ENCODE measurements around the gene LRRN2.
"Not testable (repeated sequence)": the region's sequence is repeated elsewhere in the genome, so short reads cannot be mapped to it uniquely, and the experiment has no call there.

The LRRN2 gene

DNA sequence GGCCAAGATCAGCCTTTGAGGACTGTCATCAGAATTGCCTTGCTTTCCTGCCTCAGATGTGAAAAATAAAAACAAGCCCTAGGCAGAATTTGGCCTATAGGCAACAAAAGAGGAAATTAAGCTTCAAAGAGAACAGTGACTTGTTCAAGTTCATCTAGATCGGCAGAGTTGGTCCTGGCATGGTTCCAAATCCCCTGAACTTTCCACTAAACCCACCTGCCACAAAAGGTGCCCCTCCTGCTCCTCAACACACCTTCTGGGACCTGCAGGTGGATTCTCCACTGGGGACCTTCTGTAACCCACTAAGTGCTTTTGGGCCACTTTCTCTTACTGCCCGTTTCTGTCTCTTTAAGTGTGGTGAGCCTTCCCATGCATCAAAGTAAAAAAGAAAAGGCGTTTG lies 42.5 kb upstream of the LRRN2 start:
- no peaks in the 10 kb centered on the region for H3K36me3 ChIP-seq
- no peak overlapping the region for H3K9ac ChIP-seq
- no peak overlapping the region for H3K4me3 ChIP-seq
- H3K4me2 ChIP-seq: no peak overlapping the region
- H3K27me3 ChIP-seq: no peaks in the 10 kb centered on the region
- TF ChIP-seq Cebpa-rat (IDR thresholded peaks at IDR 0.05): no peak
- no peaks in the 10 kb centered on the region for H3K4me1 ChIP-seq
- no peak overlapping the region for H3K27ac ChIP-seq
- no peaks in the 10 kb centered on the region for H3K9me3 ChIP-seq
- H4K20me1 ChIP-seq: no peaks in the 10 kb centered on the region

DNA sequence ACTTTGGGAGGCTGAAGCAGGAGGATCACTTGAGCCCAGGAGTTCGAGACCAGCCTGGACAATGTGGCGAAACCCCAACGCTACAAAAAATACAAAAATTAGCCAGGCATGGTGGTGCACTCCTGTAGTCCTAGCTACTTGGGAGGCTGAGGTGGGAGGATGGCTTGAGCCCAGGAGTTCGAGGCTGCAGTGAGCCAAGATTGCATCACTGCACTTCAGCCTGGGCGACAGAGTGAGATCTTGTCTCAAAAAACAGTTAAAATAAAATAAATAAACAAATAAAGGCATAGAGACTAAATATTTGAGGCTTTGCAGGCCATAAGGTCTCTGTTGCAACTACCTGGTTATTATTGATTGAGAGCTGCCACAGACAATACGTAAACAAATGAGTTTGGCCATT lies 41.9 kb upstream of the LRRN2 start:
- not testable (repeated sequence) for H3K9ac ChIP-seq, H3K4me1 ChIP-seq, H3K27ac ChIP-seq, H3K36me3 ChIP-seq, H3K4me3 ChIP-seq, H4K20me1 ChIP-seq, H3K4me2 ChIP-seq, H3K27me3 ChIP-seq, H3K9me3 ChIP-seq

- no peaks in the 10 kb centered on the region for H3K36me3 ChIP-seq
- no peak overlapping the region for H3K27ac ChIP-seq
- no peaks in the 10 kb centered on the region for H3K27me3 ChIP-seq
- H3K4me3 ChIP-seq: no peak overlapping the region
- no peaks in the 10 kb centered on the region for H4K20me1 ChIP-seq
- H3K4me2 ChIP-seq: no peak overlapping the region
- no peaks in the 10 kb centered on the region for H3K4me1 ChIP-seq
- no peaks in the 10 kb centered on the region for H3K9me3 ChIP-seq
- no peak overlapping the region for H3K9ac ChIP-seq
- no peak for TF ChIP-seq Cebpa-rat (IDR thresholded peaks at IDR 0.05)
Measured at GRCh38 chr1:204726478-204726877, 40.9 kb upstream of the LRRN2 start.

DNA sequence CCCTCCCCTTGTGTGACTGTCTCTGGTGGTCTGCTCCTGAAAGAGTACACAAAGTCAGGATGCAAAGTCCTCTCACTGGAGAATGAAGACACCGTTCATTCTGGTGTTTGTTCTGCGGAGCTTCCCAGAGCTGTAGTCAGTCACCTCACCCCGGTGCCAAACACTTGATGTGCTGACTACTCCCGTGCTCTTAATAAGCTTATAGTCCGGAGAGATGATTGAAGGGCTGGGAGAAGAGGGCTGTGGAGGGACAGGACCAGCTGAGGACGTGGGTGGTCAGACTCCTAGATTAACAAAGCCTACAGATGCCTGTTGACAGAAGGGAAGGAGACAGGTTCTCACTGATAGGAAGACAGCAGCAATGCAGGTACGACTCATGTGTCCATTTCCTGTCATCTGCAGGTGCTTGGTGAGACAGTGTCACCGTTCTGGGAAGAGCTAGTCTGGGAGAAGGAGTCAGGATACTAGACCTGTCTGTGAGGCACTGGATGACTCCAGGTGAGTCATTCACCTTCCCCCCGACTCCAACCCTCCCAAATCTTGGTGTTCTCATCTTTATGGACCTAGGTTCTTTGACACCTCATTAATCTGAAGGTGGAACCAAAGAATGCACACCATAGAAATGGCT lies 40.4 kb upstream of the LRRN2 start:
- H3K9ac ChIP-seq: no peak overlapping the region
- no peak overlapping the region for H3K27ac ChIP-seq
- H3K4me1 ChIP-seq: no peaks in the 10 kb centered on the region
- no peaks in the 10 kb centered on the region for H3K9me3 ChIP-seq
- no peak for TF ChIP-seq Cebpa-rat (IDR thresholded peaks at IDR 0.05)
- H3K4me3 ChIP-seq: no peak overlapping the region
- no peak overlapping the region for H3K4me2 ChIP-seq
- no peaks in the 10 kb centered on the region for H4K20me1 ChIP-seq
- no peaks in the 10 kb centered on the region for H3K27me3 ChIP-seq
- no peaks in the 10 kb centered on the region for H3K36me3 ChIP-seq

DNA sequence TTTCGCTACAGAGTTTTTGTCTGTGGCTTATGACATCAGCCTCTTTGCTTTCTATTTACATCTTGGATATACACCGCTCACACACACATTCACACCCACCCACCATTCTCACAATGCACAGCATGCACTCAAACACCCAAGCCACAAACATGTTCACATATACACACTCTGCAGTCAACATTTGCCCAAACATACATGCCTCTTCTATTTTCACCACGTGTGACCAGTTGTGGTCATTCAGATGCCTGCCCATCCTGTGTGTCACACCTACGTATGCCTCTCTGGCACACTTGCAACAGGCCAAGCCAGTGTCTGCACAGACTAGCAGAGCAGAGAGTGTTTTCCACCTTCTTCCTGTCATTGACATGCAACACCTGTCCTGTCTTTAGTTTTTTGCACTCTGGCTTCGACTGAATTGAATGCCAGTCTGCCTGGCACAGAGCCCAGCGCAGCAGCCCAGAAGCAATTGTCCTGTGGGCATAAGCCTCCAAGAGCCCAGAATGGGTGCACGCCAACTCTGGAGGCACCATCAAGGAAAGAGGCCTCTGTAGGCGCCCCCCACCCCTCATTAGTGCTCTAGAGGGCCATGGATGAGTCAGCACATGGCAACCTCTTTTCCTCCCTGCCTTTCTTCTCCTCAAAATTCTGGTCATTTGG lies 37.7 kb upstream of the LRRN2 start:
- no peak overlapping the region for H3K4me3 ChIP-seq
- no peaks in the 10 kb centered on the region for H3K27me3 ChIP-seq
- H3K36me3 ChIP-seq: no peaks in the 10 kb centered on the region

DNA sequence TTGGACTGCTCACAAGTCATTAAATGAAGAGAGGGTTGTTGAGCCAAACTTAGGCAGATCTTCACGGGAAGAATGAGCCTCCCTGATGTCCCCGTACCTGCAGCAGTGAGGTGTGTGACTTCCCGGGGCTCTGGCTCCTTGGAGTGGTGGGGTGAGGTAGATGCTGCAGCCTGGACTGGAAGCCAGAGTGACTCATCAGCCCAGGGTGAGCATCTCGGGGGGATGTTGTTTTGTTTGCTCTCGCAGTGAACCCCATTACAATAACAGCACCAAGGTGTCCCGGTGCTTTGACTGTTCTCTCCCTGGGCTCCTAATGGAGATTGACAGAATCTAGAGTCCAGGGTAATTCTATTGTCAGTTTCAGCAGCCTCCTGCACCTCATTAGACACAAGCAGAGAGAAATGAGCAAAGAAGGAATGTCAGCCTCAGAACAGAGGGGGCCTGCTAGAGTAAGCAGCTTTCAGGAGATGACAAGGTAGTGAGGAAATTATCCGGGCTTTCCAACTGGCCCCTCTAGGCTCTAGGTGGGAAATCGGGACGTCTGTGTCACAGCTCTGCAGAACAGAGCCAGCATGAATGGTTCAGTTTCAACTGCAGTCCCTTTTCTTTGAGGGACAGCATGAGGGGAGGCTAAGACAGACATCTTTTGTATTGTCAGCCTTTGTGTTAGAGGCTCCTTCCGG lies 36.0 kb upstream of the LRRN2 start:
- Histone ChIP-seq H3K9me3 (no peaks in the 10 kb centered on the region), H3K27me3 (no peaks in the 10 kb centered on the region), H4K20me1 (no peaks in the 10 kb centered on the region), H3K27ac (no peak overlapping the region), H3K36me3 (no peaks in the 10 kb centered on the region), H3K9ac (no peak overlapping the region), H3K4me1 (peaks cover 1% of the 10 kb centered on the region), H3K4me2 (no peak overlapping the region), H3K4me3 (no peak overlapping the region)
- no peak for TF ChIP-seq Cebpa-rat (IDR thresholded peaks at IDR 0.05)

More for the DNA sequence above, 37.7 kb upstream of the LRRN2 start:
- H4K20me1 ChIP-seq: no peaks in the 10 kb centered on the region
- no peaks in the 10 kb centered on the region for H3K9me3 ChIP-seq
- no peak overlapping the region for H3K9ac ChIP-seq
- TF ChIP-seq Cebpa-rat (IDR thresholded peaks at IDR 0.05): no peak
- no peak overlapping the region for H3K27ac ChIP-seq
- no peaks in the 10 kb centered on the region for H3K4me1 ChIP-seq
- no peak overlapping the region for H3K4me2 ChIP-seq

DNA sequence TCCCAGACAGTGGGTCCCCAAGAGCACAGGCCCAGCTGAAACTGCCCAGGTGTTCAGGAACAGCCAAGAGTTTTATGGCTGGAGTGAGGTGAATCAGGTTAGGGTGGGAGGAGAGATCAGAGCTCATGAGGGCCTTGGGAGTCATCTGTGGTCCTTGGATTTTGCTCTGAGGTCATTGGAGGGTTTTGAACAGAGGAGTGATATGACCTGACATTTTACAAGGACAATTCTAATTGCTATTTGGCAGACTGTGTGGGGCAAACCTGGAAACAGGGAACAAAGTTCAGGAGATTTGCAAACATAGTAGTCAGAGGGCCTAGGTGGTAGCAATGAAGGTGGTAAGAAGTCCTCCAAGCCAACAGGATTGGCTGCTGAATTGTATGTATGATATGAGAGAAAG lies 31.1 kb upstream of the LRRN2 start:
- H3K9ac ChIP-seq: no peak overlapping the region
- no peaks in the 10 kb centered on the region for H4K20me1 ChIP-seq
- H3K4me1 ChIP-seq: peaks cover 50% of the 10 kb centered on the region
- no peak for TF ChIP-seq Cebpa-rat (IDR thresholded peaks at IDR 0.05)
- H3K27ac ChIP-seq: peak overlapping the region; percentile 29; the same call in 1 of the 2 replicates
- H3K27me3 ChIP-seq: no peaks in the 10 kb centered on the region
- no peaks in the 10 kb centered on the region for H3K9me3 ChIP-seq
- no peak overlapping the region for H3K4me3 ChIP-seq
- H3K4me2 ChIP-seq: no peak overlapping the region
- no peaks in the 10 kb centered on the region for H3K36me3 ChIP-seq

DNA sequence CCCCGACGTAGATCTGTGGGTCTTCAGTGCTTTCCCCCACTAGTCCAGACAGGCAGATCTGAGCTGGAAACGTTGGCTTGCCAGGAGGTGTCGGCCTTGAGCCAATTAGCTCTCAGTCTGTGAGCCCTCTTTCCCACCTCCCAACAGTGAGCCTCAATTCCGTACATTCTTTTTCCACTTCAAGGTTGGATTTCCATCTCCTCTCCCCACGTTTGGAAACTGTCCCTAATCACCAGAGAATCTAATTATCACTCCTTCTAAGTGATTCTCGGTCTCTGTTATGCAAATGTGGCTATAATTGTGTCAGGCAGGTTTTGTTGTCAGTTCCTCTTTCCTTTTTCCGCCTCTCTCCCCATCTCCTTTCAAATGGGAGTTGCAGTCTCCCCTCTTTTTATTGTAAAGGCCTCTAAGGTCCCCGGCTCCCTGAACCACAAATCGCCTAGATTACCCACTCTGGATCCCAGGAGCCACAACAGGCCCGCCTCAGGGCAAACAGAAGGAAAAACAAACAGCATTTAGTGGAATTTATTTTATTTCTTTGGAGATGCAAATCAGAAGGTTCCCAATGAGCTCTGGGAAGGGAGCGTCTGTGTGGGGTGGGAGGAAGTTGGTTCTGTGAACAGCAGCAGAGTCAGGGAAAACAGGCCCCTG lies 29.4 kb upstream of the LRRN2 start:
- Histone ChIP-seq H3K36me3 (no peaks in the 10 kb centered on the region), H3K27me3 (no peaks in the 10 kb centered on the region), H3K9me3 (no peaks in the 10 kb centered on the region), H3K9ac (peak overlapping the region; percentile 54), H3K4me3 (peak overlapping the region; percentile 29; the same call in 1 of the 2 replicates), H3K27ac (peak overlapping the region; percentile 72), H3K4me2 (peak overlapping the region; percentile 80), H3K4me1 (peaks cover 67% of the 10 kb centered on the region), H4K20me1 (no peaks in the 10 kb centered on the region)
- TF ChIP-seq Cebpa-rat (IDR thresholded peaks at IDR 0.05): no peak

- H3K27ac ChIP-seq: peak overlapping the region; percentile 72
- peak overlapping the region; percentile 29; the same call in 1 of the 2 replicates for H3K4me3 ChIP-seq
- no peak for TF ChIP-seq Cebpa-rat (IDR thresholded peaks at IDR 0.05)
- H3K9me3 ChIP-seq: no peaks in the 10 kb centered on the region
- H3K9ac ChIP-seq: peak overlapping the region; percentile 54
- H3K27me3 ChIP-seq: no peaks in the 10 kb centered on the region
- no peaks in the 10 kb centered on the region for H3K36me3 ChIP-seq
- H3K4me2 ChIP-seq: peak overlapping the region; percentile 80
- H3K4me1 ChIP-seq: peaks cover 73% of the 10 kb centered on the region
- no peaks in the 10 kb centered on the region for H4K20me1 ChIP-seq
Measured at GRCh38 chr1:204714194-204714860, 28.8 kb upstream of the LRRN2 start.

Measured in BLaER1 (cell line).